Psoas muscle (tissue), 8 donors: ENCODE results near the gene NEU1. TPM values are rescaled to one million over a fixed set of nuclear protein-coding genes. Genes with fewer than 3 reads are reported as not detected.
"Not testable (repeated sequence)": the region's sequence is repeated elsewhere in the genome, so short reads cannot be mapped to it uniquely, and the experiment has no call there.

Source experiments
- ATAC-seq, 4 donors: fragments of 200-7000 bp; cut with Tn5 transposase; one replicate each; pipeline ENCODE4 v1.9.1; 2020; ENCODE audit warnings: moderate library complexity in 3 of 4, mild to moderate bottlenecking in 2 of 4
- DNase-seq, 2 donors: peaks; one replicate each; pipeline ENCODE4 v3.0.0-alpha.2; 2020
- H3K27ac ChIP-seq: fragments of 200-600 bp; one replicate; pipeline ENCODE4 v1.8.0; 2022
- H3K27me3 ChIP-seq, 3 donors: fragments of 200-600 bp in 1 of 3; one replicate each; pipeline versions ENCODE4 v1.6.1 to v1.8.0; 2013 to 2022; ENCODE audit warnings: low read length in 2 of 3, mild to moderate bottlenecking in 2 of 3, moderate library complexity in 1 of 3; ENCODE audit not compliant: insufficient read depth in 3 of 3
- H3K36me3 ChIP-seq, 2 donors: fragments of 200-600 bp in 1 of 2; one replicate each; pipeline versions ENCODE4 v1.6.1 to v1.8.0; 2013 to 2022; ENCODE audit warnings: low read depth in 1 of 2, mild to moderate bottlenecking in 1 of 2, moderate library complexity in 1 of 2; ENCODE audit not compliant: insufficient read depth in 1 of 2
- H3K4me1 ChIP-seq: fragments of 200-600 bp; one replicate; pipeline ENCODE4 v1.8.0; 2022
- H3K4me3 ChIP-seq: fragments of 200-600 bp; one replicate; pipeline ENCODE4 v1.8.0; 2022; ENCODE audit warnings: mild to moderate bottlenecking
- H3K9me3 ChIP-seq: fragments of 200-600 bp; one replicate; pipeline ENCODE4 v1.8.0; 2022
- CTCF ChIP-seq: fragments of 200-600 bp; IDR thresholded peaks from one replicate; pipeline ENCODE4 v1.8.0; 2022; ENCODE audit warnings: antibody characterized with exemption
- WGBS, 3 donors: extraction: QIAGEN DNeasy Blood & Tissue Kit; methylation state at CpG; one replicate each; pipeline versions ENCODE4 v1.1.6 to v1.1.7; 2013; 5-methylcytosine and 5-hydroxymethylcytosine counted together
- intact Hi-C, 2 donors: fragments of 100-400 bp; cut with DNase I; formaldehyde crosslinking; loops; one replicate each; pipeline versions ENCODE4 v1.11.0 to v1.14.2; 2022
- polyA plus RNA-seq, 3 donors: library from polyadenylated mRNA; stranded (reverse); fragments of 200-250 nt; gene quantifications; one replicate each; pipeline ENCODE4 v1.2.3, GENCODE V29; 2013
- total RNA-seq, 4 donors: library from RNA; stranded (reverse); fragmentation: NEBNext Ultra II Directional in 2 of 4; extraction: Animal tissue kit (Norgen Biotek cat#: 25700) in 2 of 4; gene quantifications; one replicate each; pipeline versions ENCODE4 v1.2.1 to v1.2.4, GENCODE V29; 2021 to 2023
- donor health status: healthy with polysubstance abuse.
- donor health status: DM: no; HTN: no; CAD: no; lungs with moderate emphysema.
- donor health status: Bipolar disorder and iron deficiency.
- donor health status: healthy.
- donor health status: DM: yes; HTN: yes; CAD: no.
- donor health status: DM: no; HTN: no; CAD: no.
- donor health status: DM: no; HTN: no; CAD: no.
- donor health status: DM: yes; HTN: yes; CAD: no.

Gene NEU1
- total and polyA plus RNA-seq, 7 donors: 14.2 to 39.8 (median 20.6) TPM

- Histone ChIP-seq H3K9me3 (no peaks in the 10 kb centered on the region), H3K27ac (no peak overlapping the region), H3K36me3 (peaks cover 2 to 11% of the 10 kb centered on the region in 2 donors), H3K4me1 (peaks cover 9% of the 10 kb centered on the region), H3K4me3 (no peak overlapping the region), H3K27me3 (no peaks in the 10 kb centered on the region)
- intact Hi-C loops: loop anchor here (10.0 kb wide), 2 partner anchors 90 to 180 kb away; partner anchors contain the start of genes LY6G5C (in 1 of the 2) and VWA7 (in 1 of the 2)
- no peak for DNase-seq
- TF ChIP-seq CTCF: no peak
- no peak for ATAC-seq
- 80 to 82% (median 82%) methylated on average over 8 of the region's 8 CpGs for WGBS, 3 donors
Observed at GRCh38 chr6:31864818-31865204, 2.2 kb upstream of the NEU1 start.

GRCh38 chr6:31864123-31864562 is 1.5 kb upstream of the NEU1 start:
- H3K9me3 ChIP-seq, H3K27me3 ChIP-seq, ATAC-seq, H3K4me1 ChIP-seq, DNase-seq: not testable (repeated sequence)
- WGBS, 3 donors: 8 to 12% (median 12%) methylated on average over 16 of the region's 16 CpGs
- Histone ChIP-seq H3K4me3 (peak overlapping the region; percentile 89), H3K36me3 (peaks cover 2 to 17% of the 10 kb centered on the region in 2 donors), H3K27ac (peak overlapping the region; percentile 84)
- intact Hi-C loops: loop anchor here (10.0 kb wide), 2 partner anchors 89 to 179 kb away; partner anchors contain the start of genes LY6G5C (in 1 of the 2) and VWA7 (in 1 of the 2)

GRCh38 chr6:31861919-31862343 is 690 bp downstream of the NEU1 start:
- H3K27ac ChIP-seq: peak overlapping the region; percentile 91
- ATAC-seq (no peak), DNase-seq (no peak)
- peak overlapping the region; percentile 89 for H3K4me3 ChIP-seq
- H3K9me3 ChIP-seq: no peaks in the 10 kb centered on the region
- no peak for TF ChIP-seq CTCF
- WGBS, 3 donors: 26 to 36% (median 34%) methylated on average over 17 of the region's 17 CpGs
- peaks cover 5 to 39% of the 10 kb centered on the region in 2 donors for H3K36me3 ChIP-seq
- H3K27me3 ChIP-seq: no peaks in the 10 kb centered on the region
- peaks cover 9% of the 10 kb centered on the region for H3K4me1 ChIP-seq
- intact Hi-C loops: loop anchor here (2.0 to 10.0 kb wide), 4 partner anchors 25 to 177 kb away; partner anchors contain the start of genes LY6G5C (in 1 of the 2) and VWA7 (in 1 of the 2)

- Histone ChIP-seq H3K9me3 (no peaks in the 10 kb centered on the region), H3K4me1 (peaks cover 9% of the 10 kb centered on the region), H3K27ac (no peak overlapping the region), H3K36me3 (peaks cover 5 to 46% of the 10 kb centered on the region in 2 donors), H3K4me3 (peak overlapping the region; percentile 89), H3K27me3 (no peaks in the 10 kb centered on the region)
- DNase-seq (no peak), ATAC-seq (no peak)
- no peak for TF ChIP-seq CTCF
- intact Hi-C loops: loop anchor here (10.0 kb wide), 2 partner anchors 86 to 176 kb away; partner anchors contain the start of genes LY6G5C (in 1 of the 2) and VWA7 (in 1 of the 2)
- WGBS, 3 donors: 90 to 91% (median 90%) methylated on average over 7 of the region's 7 CpGs
Observed at GRCh38 chr6:31861150-31861549, 1.5 kb downstream of the NEU1 start.

- peaks cover 9% of the 10 kb centered on the region for H3K4me1 ChIP-seq
- ATAC-seq (no peak), DNase-seq (no peak)
- H3K4me3 ChIP-seq: no peak overlapping the region
- 93 to 96% (median 95%) methylated on average over 13 of the region's 13 CpGs for WGBS, 3 donors
- no peaks in the 10 kb centered on the region for H3K9me3 ChIP-seq
- H3K36me3 ChIP-seq: peaks cover 5 to 46% of the 10 kb centered on the region in 2 donors
- no peak for TF ChIP-seq CTCF
- intact Hi-C loops: loop anchor here (10.0 kb wide), 2 partner anchors 86 to 176 kb away; partner anchors contain the start of genes LY6G5C (in 1 of the 2) and VWA7 (in 1 of the 2)
- H3K27ac ChIP-seq: no peak overlapping the region
- H3K27me3 ChIP-seq: no peaks in the 10 kb centered on the region
Observed at GRCh38 chr6:31860349-31860748, 2.3 kb downstream of the NEU1 start.
